Mucosa of descending colon (tissue), 3 donors: Measurements from ENCODE around the gene CASP9. TPM values are rescaled to one million over a fixed set of nuclear protein-coding genes. Genes with fewer than 3 reads are reported as not detected.
"Not testable (repeated sequence)": the region's sequence is repeated elsewhere in the genome, so short reads cannot be mapped to it uniquely, and the experiment has no call there.

ENCODE experiments used
- ATAC-seq: fragments of 200-7000 bp; cut with Tn5 transposase; one replicate; pipeline ENCODE4 v1.9.1; 2020; ENCODE audit warnings: mild to moderate bottlenecking, moderate library complexity
- DNase-seq, 3 donors: peaks; one replicate each; pipeline ENCODE4 v3.0.0-alpha.2; 2020
- H3K36me3 ChIP-seq: fragments of 200-600 bp; one replicate; pipeline ENCODE4 v1.8.0; 2021; ENCODE audit warnings: low read depth, mild to moderate bottlenecking
- H3K4me1 ChIP-seq: fragments of 200-600 bp; one replicate; pipeline ENCODE4 v1.8.0; 2021; ENCODE audit warnings: low read depth, mild to moderate bottlenecking
- H3K4me3 ChIP-seq: fragments of 200-600 bp; one replicate; pipeline ENCODE4 v1.8.0; 2021; ENCODE audit warnings: mild to moderate bottlenecking
- H3K9me3 ChIP-seq: fragments of 200-600 bp; one replicate; pipeline ENCODE4 v1.8.0; 2021; ENCODE audit warnings: mild to moderate bottlenecking
- CTCF ChIP-seq: fragments of 200-600 bp; IDR thresholded peaks from one replicate; pipeline ENCODE4 v1.8.0; 2022; ENCODE audit warnings: antibody characterized with exemption, mild to moderate bottlenecking
- intact Hi-C, 2 donors: fragments of 100-400 bp; cut with DNase I in 1 of 2; cut with micrococcal nuclease in 1 of 2; formaldehyde crosslinking; loops; one replicate each; pipeline versions ENCODE4 v1.11.0 to v1.11.1; 2022; cut with DNase I, micrococcal nuclease
- total RNA-seq, 3 donors: library from RNA; stranded (reverse); fragmentation: NEBNext Ultra II Directional in 2 of 3; extraction: Animal tissue kit (Norgen Biotek cat#: 25700) in 2 of 3; gene quantifications; one replicate each; pipeline versions ENCODE4 v1.2.1 to v1.2.4, GENCODE V29; 2021 to 2023
- donor health status: DM: no; HTN: no; CAD: no; lungs with moderate emphysema.
- donor health status: DM: no; HTN: no; CAD: no.
- donor health status: DM: no; HTN: yes; CAD: no.

The CASP9 gene
- total RNA-seq, 3 donors from 2014 or later = 14.2 to 16.0 (median 15.2) TPM

DNA sequence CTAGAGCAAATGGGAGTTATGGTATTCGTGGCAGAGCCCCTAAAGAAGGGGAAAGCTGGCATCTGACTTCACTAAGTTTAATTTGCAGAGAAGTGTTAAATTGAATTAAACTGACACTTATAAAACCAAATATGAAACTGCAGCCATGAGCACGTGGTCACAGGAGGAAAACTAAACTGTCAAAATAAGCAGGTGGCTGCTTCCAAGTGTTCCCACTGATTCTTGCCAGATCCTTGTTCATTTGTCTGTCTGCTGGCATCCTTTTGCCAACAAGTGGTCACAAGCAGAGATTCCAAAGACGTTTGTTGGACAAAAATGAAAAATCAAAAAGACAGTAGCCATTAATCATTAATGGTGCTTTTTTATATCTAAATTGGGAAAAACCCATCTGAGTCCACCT lies 54.7 kb downstream of the CASP9 start:
- no peak for DNase-seq
- Histone ChIP-seq H3K9me3 (no peaks in the 10 kb centered on the region), H3K4me1 (no peaks in the 10 kb centered on the region), H3K4me3 (no peak overlapping the region), H3K36me3 (no peaks in the 10 kb centered on the region)
- intact Hi-C loops = no loop called here
- TF ChIP-seq CTCF = no peak
- no peak for ATAC-seq

DNA sequence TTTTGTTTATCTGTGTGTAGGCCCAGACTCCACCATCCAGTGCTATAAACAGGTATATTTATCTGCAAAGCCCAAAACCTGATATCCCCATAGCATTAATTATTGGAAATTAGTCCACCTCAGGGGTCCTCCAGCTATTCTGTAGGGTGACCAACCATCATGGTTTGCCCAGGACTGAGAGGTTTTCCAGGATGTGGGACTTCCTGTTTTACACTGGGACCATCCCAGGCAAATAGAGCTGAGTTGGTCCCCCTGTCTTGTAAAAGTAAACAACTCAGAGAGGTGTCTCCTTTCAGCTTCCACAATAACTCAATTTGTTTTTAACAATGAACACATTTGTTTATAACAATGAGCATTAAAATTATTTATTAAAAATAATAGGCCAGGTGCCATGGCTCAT lies 55.9 kb downstream of the CASP9 start:
- no peak for TF ChIP-seq CTCF
- intact Hi-C loops = no loop called here
- no peaks in the 10 kb centered on the region for H3K36me3 ChIP-seq
- no peak for ATAC-seq
- no peak for DNase-seq
- H3K4me1 ChIP-seq = no peaks in the 10 kb centered on the region
- H3K4me3 ChIP-seq = no peak overlapping the region
- no peaks in the 10 kb centered on the region for H3K9me3 ChIP-seq

DNA sequence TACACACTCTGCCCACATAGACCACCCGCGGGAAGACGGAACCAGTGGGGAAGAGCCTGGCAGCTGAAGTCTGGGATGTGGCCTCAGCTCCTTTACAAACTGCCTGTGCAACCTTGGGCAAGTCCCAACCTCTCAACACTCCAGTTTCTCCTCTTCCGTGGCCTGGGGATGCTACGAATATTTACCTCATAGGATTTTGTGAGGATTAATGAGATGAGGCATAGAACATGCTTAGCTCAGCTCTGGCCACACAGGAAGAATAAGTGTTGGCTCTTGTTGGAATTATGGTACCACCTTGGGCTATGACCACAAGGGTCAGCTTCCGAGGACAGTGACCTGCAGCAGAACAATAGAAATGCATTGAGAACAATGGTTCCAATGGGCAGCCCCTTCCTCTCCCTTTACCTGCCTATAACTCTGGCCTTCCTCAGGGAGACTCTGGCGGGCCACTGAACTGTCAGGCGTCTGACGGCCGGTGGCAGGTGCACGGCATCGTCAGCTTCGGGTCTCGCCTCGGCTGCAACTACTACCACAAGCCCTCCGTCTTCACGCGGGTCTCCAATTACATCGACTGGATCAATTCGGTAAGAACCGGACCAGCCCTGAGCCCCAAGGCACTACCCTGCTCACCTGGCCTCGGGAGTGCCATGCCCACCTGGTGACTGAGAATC lies 56.9 kb downstream of the CASP9 start:
- intact Hi-C loops, ATAC-seq, H3K36me3 ChIP-seq, H3K4me3 ChIP-seq, DNase-seq, H3K4me1 ChIP-seq, H3K9me3 ChIP-seq: not testable (repeated sequence)

- H3K9me3 ChIP-seq = no peaks in the 10 kb centered on the region
- H3K4me3 ChIP-seq = no peak overlapping the region
- DNase-seq = no peak
- intact Hi-C loops = no loop called here
- no peak for ATAC-seq
- no peaks in the 10 kb centered on the region for H3K4me1 ChIP-seq
- H3K36me3 ChIP-seq = no peaks in the 10 kb centered on the region
- no peak for TF ChIP-seq CTCF
These were observed 58.3 kb downstream of the CASP9 start for GRCh38 chr1:15465674-15466073.

DNA sequence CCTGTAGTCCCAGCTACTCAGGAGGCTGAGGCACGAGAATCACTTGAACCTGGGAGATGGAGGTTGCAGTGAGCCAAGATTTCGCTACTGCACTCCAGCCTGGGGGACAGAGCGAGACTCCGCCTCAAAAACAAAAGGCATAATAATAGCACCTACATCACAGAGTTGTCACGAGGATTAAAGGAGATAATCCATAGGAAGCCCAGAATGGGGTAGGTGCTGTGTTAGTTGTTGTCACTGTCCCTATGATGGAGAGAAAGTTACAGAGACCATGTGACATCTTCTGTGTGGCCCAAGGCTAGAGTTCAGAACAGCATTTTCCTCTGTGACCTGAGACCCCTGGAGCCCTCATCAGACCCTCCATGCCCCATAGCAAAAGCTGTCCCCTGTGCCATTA lies 60.1 kb downstream of the CASP9 start:
- H3K4me1 ChIP-seq, ATAC-seq, DNase-seq, H3K4me3 ChIP-seq, H3K9me3 ChIP-seq, H3K36me3 ChIP-seq, intact Hi-C loops: not testable (repeated sequence)

DNA sequence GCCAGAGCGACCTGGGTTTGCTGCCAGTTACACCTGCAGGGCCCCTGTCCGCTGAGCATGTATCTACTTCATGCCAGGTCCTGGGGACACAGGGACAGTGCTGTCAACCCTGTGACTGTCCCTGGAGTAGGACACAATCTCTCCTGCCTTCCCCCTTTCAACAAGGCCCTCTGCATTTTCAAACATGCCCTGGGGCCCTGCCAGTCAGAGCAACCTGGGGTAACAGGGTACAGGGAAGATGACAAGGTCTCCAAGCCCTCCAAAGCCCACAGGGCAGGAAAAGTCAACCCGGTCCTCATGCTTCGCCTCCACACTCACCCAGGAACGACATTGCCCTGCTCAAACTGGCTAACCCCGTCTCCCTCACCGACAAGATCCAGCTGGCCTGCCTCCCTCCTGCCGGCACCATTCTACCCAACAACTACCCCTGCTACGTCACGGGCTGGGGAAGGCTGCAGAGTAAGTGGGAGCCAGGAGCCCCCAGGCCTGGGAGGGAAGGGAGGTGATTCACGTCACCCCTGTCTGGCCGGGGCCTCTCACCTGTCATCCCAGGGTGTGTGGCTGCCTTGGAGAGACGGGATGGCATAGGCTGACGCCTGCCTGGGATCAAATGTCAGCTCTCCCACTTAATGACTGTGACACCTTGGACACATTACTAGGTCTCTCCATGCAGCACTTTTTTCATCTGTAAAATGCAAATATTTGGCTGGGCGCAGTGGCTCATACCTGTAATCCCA lies 60.8 kb downstream of the CASP9 start:
- H3K36me3 ChIP-seq, H3K9me3 ChIP-seq, DNase-seq, ATAC-seq, intact Hi-C loops, H3K4me1 ChIP-seq, H3K4me3 ChIP-seq: not testable (repeated sequence)

DNA sequence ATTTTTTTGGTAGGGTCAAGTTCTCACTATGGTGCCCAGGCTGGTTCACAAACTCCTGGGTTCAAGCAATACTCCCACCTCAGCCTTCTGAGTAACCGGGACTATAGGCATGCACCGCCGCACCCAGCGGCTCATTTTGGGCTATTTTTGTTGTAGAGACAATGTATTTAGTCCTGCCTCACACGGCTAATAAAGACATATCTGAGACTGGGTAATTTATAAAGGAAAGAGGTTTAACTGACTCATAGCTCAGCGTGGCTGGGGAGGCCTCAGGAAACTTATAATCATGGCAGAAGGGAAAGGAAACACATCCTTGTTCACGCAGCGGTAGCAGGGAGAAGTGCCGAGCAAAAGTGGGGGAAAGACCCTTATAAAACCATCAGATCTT lies 63.3 kb downstream of the CASP9 start:
- Histone ChIP-seq H3K36me3 (no peaks in the 10 kb centered on the region), H3K9me3 (no peaks in the 10 kb centered on the region), H3K4me3 (no peak overlapping the region), H3K4me1 (no peaks in the 10 kb centered on the region)
- ATAC-seq (no peak), DNase-seq (no peak)
- intact Hi-C loops = no loop called here
- TF ChIP-seq CTCF = no peak
